H1 (cell line): ENCODE data around the gene EIF2AK2. TPM values are rescaled to one million over a fixed set of nuclear protein-coding genes. Genes with fewer than 3 reads are reported as not detected.

ENCODE experiments used
- CHD2 ChIP-seq: IDR thresholded peaks from 2 replicates; pipeline ENCODE4 v1.6.1; 2012; ENCODE audit warnings: low read length, improper control_type of control experiment
- CREB1 ChIP-seq: IDR thresholded peaks from 2 replicates; pipeline ENCODE4 v1.6.1; 2012; ENCODE audit warnings: inconsistent platforms
- EP300 ChIP-seq, 2 experiments: IDR thresholded peaks; 1 replicate in 1 of 2; 2 replicates in 1 of 2; pipeline ENCODE4 v1.6.1; 2011 to 2012; ENCODE audit warnings: low read depth in 2 of 2, low read length in 2 of 2, mild to moderate bottlenecking in 2 of 2, borderline replicate concordance in 1 of 2, inconsistent platforms in 1 of 2, moderate library complexity in 1 of 2
- KDM5A ChIP-seq: fragments of 200-600 bp; IDR thresholded peaks from 2 replicates; pipeline ENCODE4 v1.7.1; 2012; ENCODE audit warnings: mild to moderate bottlenecking, low read length, inconsistent platforms, mixed read lengths
- PHF8 ChIP-seq: fragments of 200-600 bp; sonication (generic); conservative IDR thresholded peaks from 2 replicates; pipeline ENCODE4 v1.7.1; 2012; ENCODE audit warnings: low read depth, mild to moderate bottlenecking, inconsistent platforms, low read length, moderate library complexity
- SIX5 ChIP-seq: IDR thresholded peaks from 2 replicates; pipeline ENCODE4 v1.6.1; 2011; ENCODE audit warnings: mild to moderate bottlenecking, low read depth, low read length
- USF2 ChIP-seq: IDR thresholded peaks from 2 replicates; pipeline ENCODE4 v1.6.1; 2011; ENCODE audit warnings: low read length, improper control_type of control experiment
- polyA plus RNA-seq, 7 experiments: library from polyadenylated mRNA; depleted of rRNA in 3 of 7; stranded (reverse) in 5 of 7; unstranded in 2 of 7; fragments of >200 nt in 5 of 7; fragments of 200-250 nt in 2 of 7; gene quantifications; 1 replicate in 5 of 7; 2 replicates in 1 of 7; 4 replicates in 1 of 7; pipeline versions ENCODE4 v1.2.1 to v1.2.3, GENCODE V29; 2011 to 2013; ENCODE audit warnings: missing spikeins in 2 of 7, mixed read lengths in 2 of 7
- total RNA-seq: library from RNA; stranded (reverse); fragmentation: NEBNext Ultra II Directional; extraction: Animal tissue kit (Norgen Biotek cat#: 25700); gene quantifications from 2 replicates; pipeline ENCODE4 v1.2.1, GENCODE V29; 2021

The EIF2AK2 gene
- total and polyA plus RNA-seq, 2 of the 8 experiments (the other 6 are each of a cell fraction or from before 2014, with no cell fraction given) = 13.1 to 46.9 TPM

- TF ChIP-seq USF2 (no peak), SIX5 (no peak), CREB1 (no peak), PHF8 (no peak), CHD2 (no peak), EP300 (IDR thresholded peaks at IDR 0.05; ENCODE audit: borderline replicate concordance in 1 of 2, low read depth in 2 of 2, low read length in 2 of 2) (no peak), KDM5A (no peak)
Observed at GRCh38 chr2:37060446-37060845, 96.3 kb downstream of the EIF2AK2 start (continued).
